Thyroid gland (tissue), 4 donors: ENCODE data around the gene PABPN1L. TPM values are rescaled to one million over a fixed set of nuclear protein-coding genes. Genes with fewer than 3 reads are reported as not detected.

Source experiments
- DNase-seq, 2 donors: peaks; one replicate each; pipeline ENCODE4 v3.0.0-alpha.2; 2019
- H3K27ac ChIP-seq, 3 donors: fragments of 200-600 bp; sonication (generic); 1 replicate in 2 of 3; 2 replicates in 1 of 3; pipeline ENCODE4 v1.5.1; 2016 to 2019; ENCODE audit warnings: mild to moderate bottlenecking in 1 of 3, moderate library complexity in 1 of 3
- H3K27me3 ChIP-seq: fragments of 200-600 bp; sonication (generic); one replicate; pipeline ENCODE4 v1.5.1; 2019
- H3K36me3 ChIP-seq, 2 donors: fragments of 200-600 bp; sonication (generic); one replicate each; pipeline ENCODE4 v1.5.1; 2016 to 2019
- H3K4me1 ChIP-seq, 2 donors: fragments of 200-600 bp; sonication (generic); one replicate each; pipeline ENCODE4 v1.5.1; 2017 to 2019
- H3K4me3 ChIP-seq, 3 donors: fragments of 200-600 bp; sonication (generic); replicated peaks in 1 of 3; 1 replicate in 2 of 3; 2 replicates in 1 of 3; pipeline ENCODE4 v1.5.1; 2016; ENCODE audit warnings: mild to moderate bottlenecking in 1 of 3
- H3K9me3 ChIP-seq: fragments of 200-600 bp; sonication (generic); one replicate; pipeline ENCODE4 v1.5.1; 2017
- POLR2A ChIP-seq, 2 donors: fragments of 450-650 bp; IDR thresholded peaks; one replicate each; pipeline ENCODE4 v1.6.1; 2017; ENCODE audit warnings: antibody characterized with exemption in 2 of 2, mild to moderate bottlenecking in 2 of 2, moderate library complexity in 1 of 2
- WGBS, 2 donors: methylation state at CpG; one replicate each; pipeline ENCODE4 v1.1.5; 2017; 5-methylcytosine and 5-hydroxymethylcytosine counted together
- intact Hi-C: fragments of 100-400 bp; cut with DNase I; formaldehyde crosslinking; loops from one replicate; pipeline ENCODE4 v1.15.1; 2023
- total RNA-seq, 4 donors: library from RNA; depleted of rRNA; stranded (reverse); fragments of >200 nt; gene quantifications; one replicate each; pipeline ENCODE4 v1.2.3, GENCODE V29; 2016
- TF ChIP-seq, protein P1 (sequence below), 6 experiments: fragments of 200-600 bp in 3 of 6; fragments of 450-650 bp in 3 of 6; sonication (generic) in 3 of 6; IDR thresholded peaks; one replicate each; pipeline ENCODE4 v1.5.1; 2016 to 2019; ENCODE audit warnings: antibody characterized with exemption in 6 of 6, mild to moderate bottlenecking in 2 of 6, inconsistent platforms in 1 of 6, moderate library complexity in 1 of 6

The PABPN1L gene
- total RNA-seq, 4 donors from 2014 or later, result not detected

DNA sequence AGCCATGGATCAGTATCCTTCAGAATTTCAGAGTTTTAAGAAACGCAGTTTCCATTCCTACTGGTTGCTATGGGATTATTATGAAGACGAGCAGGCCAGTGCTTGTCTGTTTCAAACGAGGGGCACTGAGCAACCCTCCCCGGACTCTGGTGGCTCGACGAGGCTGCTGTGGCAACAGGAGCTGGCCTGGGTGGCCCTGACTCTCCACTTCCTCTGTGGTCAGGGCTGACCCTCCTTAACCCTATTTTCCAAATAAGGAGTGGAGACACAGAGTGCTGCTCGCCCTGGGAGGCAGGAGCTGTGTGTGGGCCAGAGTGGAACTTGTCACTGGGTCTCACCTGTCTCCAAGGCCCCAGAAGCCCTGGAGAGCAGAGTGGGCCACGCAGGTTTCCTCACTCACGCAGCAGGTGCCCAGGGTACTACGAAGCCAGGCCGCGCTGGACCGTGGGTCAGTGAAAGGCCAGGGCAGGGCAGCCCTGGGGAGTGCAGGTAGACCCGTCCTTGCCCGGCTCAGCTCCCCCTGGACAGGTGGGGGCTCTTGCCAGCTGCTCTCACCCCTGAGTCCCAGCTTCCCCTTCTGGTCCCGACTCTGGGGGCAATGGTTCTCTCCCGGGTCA lies 13.0 kb downstream of the PABPN1L start:
- intact Hi-C loops, result no loop called here
- WGBS, 2 donors, result 70 to 81% methylated on average over 6 to 15 of the region's 17 CpGs
- Histone ChIP-seq H3K27ac (no peak overlapping the region), H3K9me3 (no peaks in the 10 kb centered on the region), H3K4me3 (no peak overlapping the region), H3K36me3 (no peaks in the 10 kb centered on the region), H3K27me3 (no peaks in the 10 kb centered on the region), H3K4me1 (peaks cover 14 to 16% of the 10 kb centered on the region in 2 donors)
- DNase-seq, result no peak
- no peak for TF ChIP-seq POLR2A (IDR thresholded peaks at IDR 0.05)
- TF ChIP-seq, protein P1, sequence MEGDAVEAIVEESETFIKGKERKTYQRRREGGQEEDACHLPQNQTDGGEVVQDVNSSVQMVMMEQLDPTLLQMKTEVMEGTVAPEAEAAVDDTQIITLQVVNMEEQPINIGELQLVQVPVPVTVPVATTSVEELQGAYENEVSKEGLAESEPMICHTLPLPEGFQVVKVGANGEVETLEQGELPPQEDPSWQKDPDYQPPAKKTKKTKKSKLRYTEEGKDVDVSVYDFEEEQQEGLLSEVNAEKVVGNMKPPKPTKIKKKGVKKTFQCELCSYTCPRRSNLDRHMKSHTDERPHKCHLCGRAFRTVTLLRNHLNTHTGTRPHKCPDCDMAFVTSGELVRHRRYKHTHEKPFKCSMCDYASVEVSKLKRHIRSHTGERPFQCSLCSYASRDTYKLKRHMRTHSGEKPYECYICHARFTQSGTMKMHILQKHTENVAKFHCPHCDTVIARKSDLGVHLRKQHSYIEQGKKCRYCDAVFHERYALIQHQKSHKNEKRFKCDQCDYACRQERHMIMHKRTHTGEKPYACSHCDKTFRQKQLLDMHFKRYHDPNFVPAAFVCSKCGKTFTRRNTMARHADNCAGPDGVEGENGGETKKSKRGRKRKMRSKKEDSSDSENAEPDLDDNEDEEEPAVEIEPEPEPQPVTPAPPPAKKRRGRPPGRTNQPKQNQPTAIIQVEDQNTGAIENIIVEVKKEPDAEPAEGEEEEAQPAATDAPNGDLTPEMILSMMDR (IDR thresholded peaks at IDR 0.05), result no peak

DNA sequence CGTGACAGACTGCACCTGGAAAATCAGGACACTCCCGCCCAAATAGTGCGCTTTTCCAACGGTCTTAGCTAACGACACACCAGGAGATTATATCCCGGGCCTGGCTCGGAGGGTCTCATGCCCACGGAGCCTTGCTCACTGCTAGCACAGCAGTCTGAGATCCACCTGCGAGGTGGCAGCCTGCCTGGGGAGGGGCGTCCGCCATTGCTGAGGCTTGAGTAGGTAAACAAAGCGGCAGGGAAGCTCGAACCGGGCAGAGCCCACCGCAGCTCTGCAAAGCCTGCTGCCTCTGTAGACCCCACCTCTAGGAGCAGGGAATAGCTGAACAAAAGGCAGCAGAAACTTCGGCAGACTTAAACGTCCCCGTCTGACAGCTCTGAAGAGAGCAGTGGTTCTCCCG lies 14.8 kb downstream of the PABPN1L start:
- Histone ChIP-seq H3K36me3 (no peaks in the 10 kb centered on the region), H3K27ac (no peak overlapping the region), H3K4me1 (peaks cover 7 to 8% of the 10 kb centered on the region in 2 donors), H3K27me3 (no peaks in the 10 kb centered on the region), H3K4me3 (no peak overlapping the region), H3K9me3 (no peaks in the 10 kb centered on the region)
- TF ChIP-seq POLR2A (IDR thresholded peaks at IDR 0.05), result no peak
- intact Hi-C loops, result no loop called here
- DNase-seq, result no peak
- WGBS, 2 donors, result 96 to 97% methylated on average over 19 of the region's 19 CpGs

DNA sequence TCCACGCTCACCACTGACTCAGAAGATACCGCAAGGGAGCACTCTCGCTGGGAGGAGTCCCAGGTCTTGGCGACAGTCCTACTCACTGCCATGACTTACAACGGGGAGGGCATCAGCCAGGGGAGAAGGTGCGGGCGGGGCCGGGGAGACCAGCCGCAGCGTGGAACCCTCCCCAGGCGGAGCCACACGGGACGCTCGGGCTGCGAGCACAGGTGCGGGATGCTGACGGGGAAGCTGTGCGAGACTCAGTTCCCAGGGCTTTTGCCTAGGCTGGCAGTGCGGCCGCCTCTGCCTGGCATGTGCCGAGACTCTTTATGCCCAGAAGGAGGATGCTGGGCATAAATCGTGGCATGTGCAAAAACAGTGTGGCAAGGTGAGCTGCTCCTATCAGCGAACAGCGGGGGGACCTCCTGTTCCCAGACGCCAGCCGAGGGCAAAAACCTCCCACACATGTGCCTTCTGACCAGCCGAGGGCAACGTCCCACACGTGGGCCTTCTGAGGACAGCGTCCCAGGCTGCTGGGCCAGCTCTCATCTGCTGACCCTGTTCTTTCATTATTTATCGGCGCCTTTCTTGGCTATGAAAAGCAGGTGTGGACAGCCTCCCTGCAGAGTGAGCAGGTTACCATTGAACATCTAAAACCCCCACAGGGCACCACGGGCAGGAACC lies 15.8 kb downstream of the PABPN1L start:
- H3K36me3 ChIP-seq, result no peaks in the 10 kb centered on the region
- intact Hi-C loops, result no loop called here
- no peak overlapping the region for H3K27ac ChIP-seq
- peaks cover 0 to 1% of the 10 kb centered on the region in 2 donors for H3K4me1 ChIP-seq
- WGBS, 2 donors, result 95 to 96% methylated on average over 30 of the region's 33 CpGs
- H3K27me3 ChIP-seq, result no peaks in the 10 kb centered on the region
- no peak for DNase-seq
- H3K4me3 ChIP-seq, result no peak overlapping the region
- TF ChIP-seq POLR2A (IDR thresholded peaks at IDR 0.05), result no peak
- TF ChIP-seq, protein P1 (IDR thresholded peaks at IDR 0.05), result no peak
- H3K9me3 ChIP-seq, result no peaks in the 10 kb centered on the region

DNA sequence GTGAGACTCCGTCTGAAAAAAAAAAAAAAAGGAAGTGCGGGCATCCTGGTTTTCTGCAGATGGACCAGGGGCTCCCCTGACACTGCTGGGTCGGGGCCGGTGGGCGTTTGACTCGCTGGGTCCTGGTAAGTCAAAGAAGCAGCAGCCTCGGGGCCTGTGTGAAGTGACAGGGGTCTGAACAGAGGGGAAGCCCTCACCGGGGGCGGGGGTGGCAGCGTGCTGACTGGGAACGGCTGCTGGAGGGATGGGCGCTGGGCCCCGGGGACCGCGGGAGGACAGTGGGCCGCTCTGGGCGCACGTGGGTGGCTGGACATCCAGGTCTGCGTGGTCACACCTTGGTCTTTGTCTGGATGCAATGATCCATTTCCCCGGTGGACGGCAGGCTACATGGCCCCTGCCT lies 17.9 kb downstream of the PABPN1L start:
- intact Hi-C loops, result no loop called here
- WGBS, 2 donors, result 91 to 92% methylated on average over 21 of the region's 21 CpGs

DNA sequence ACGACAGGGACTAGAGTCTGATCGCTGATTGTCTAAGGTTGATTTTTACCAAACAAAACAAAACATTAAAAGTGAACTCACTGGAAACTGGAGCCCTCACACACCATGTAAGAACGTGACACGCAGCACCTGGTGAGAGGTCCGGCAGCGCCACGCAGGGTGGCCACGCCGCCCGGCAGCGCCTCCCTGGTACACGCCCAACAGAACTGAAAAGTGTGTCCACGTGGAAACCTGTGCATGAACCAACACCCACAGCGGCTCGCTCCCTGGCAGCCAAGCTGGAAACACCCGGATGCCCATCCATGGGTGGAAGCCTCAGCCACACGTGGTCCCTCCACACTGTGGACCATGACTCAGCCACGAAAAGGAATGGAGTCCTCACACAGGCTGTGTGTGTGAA lies 18.8 kb downstream of the PABPN1L start:
- Histone ChIP-seq H3K4me1 (no peaks in the 10 kb centered on the region), H3K36me3 (no peaks in the 10 kb centered on the region), H3K27me3 (no peaks in the 10 kb centered on the region), H3K27ac (no peak overlapping the region), H3K9me3 (no peaks in the 10 kb centered on the region), H3K4me3 (no peak overlapping the region)
- no peak for DNase-seq
- TF ChIP-seq, protein P1 (IDR thresholded peaks at IDR 0.05), result no peak
- TF ChIP-seq POLR2A (IDR thresholded peaks at IDR 0.05), result no peak
- intact Hi-C loops, result no loop called here
- 91 to 94% methylated on average over 17 to 18 of the region's 18 CpGs for WGBS, 2 donors

More for the DNA sequence above, 17.9 kb downstream of the PABPN1L start:
- no peaks in the 10 kb centered on the region for H3K36me3 ChIP-seq
- H3K4me1 ChIP-seq, result no peaks in the 10 kb centered on the region
- H3K27me3 ChIP-seq, result no peaks in the 10 kb centered on the region
- TF ChIP-seq, protein P1 (IDR thresholded peaks at IDR 0.05), result no peak
- TF ChIP-seq POLR2A (IDR thresholded peaks at IDR 0.05), result no peak
- no peak overlapping the region for H3K27ac ChIP-seq
- no peak for DNase-seq
- H3K4me3 ChIP-seq, result no peak overlapping the region
- H3K9me3 ChIP-seq, result no peaks in the 10 kb centered on the region
